KMS-11 (cell line): ENCODE results near the gene XDH.

Source experiments
- H2AFZ ChIP-seq: fragments of 200-600 bp; sonication (generic); 2 replicates; pipeline ENCODE4 v1.6.1; 2016; ENCODE audit warnings: antibody characterized with exemption, mixed run types, low read depth
- H3K27ac ChIP-seq: fragments of 200-600 bp; sonication (generic); 2 replicates; pipeline ENCODE4 v1.6.1; 2016; ENCODE audit warnings: mild to moderate bottlenecking, mixed run types
- H3K27me3 ChIP-seq: fragments of 200-600 bp; sonication (generic); 2 replicates; pipeline ENCODE4 v1.6.1; 2017; ENCODE audit warnings: mild to moderate bottlenecking, low read depth, mixed run types, moderate library complexity; ENCODE audit not compliant: insufficient read depth
- H3K36me3 ChIP-seq: fragments of 200-600 bp; sonication (generic); 2 replicates; pipeline ENCODE4 v1.6.1; 2017; ENCODE audit warnings: mild to moderate bottlenecking, mixed run types; ENCODE audit not compliant: insufficient read depth
- H3K4me1 ChIP-seq: fragments of 200-600 bp; sonication (generic); 2 replicates; pipeline ENCODE4 v1.6.1; 2016; ENCODE audit warnings: mild to moderate bottlenecking, low read depth, mixed run types; ENCODE audit not compliant: poor library complexity, severe bottlenecking
- H3K4me2 ChIP-seq: fragments of 200-600 bp; sonication (generic); 2 replicates; pipeline ENCODE4 v1.7.0; 2016; ENCODE audit warnings: mild to moderate bottlenecking, mixed run types
- H3K4me3 ChIP-seq: fragments of 200-600 bp; sonication (generic); IDR thresholded peaks from 2 replicates; pipeline ENCODE4 v1.6.1; 2017; ENCODE audit warnings: low read depth, low read length, mixed read lengths; ENCODE audit not compliant: insufficient read depth
- H3K79me2 ChIP-seq: fragments of 200-600 bp; sonication (generic); 2 replicates; pipeline ENCODE4 v1.6.1; 2016; ENCODE audit warnings: low read depth, mixed run types; ENCODE audit not compliant: insufficient read depth
- H3K9ac ChIP-seq: fragments of 200-600 bp; sonication (generic); 2 replicates; pipeline ENCODE4 v1.6.1; 2016; ENCODE audit warnings: mild to moderate bottlenecking, mixed run types
- H4K20me1 ChIP-seq: fragments of 200-600 bp; sonication (generic); 2 replicates; pipeline ENCODE4 v1.6.1; 2016; ENCODE audit warnings: mild to moderate bottlenecking, mixed run types; ENCODE audit not compliant: insufficient read depth
- CTCF ChIP-seq: fragments of 200-600 bp; sonication (generic); conservative IDR thresholded peaks from 2 replicates; pipeline ENCODE4 v1.6.1; 2017; ENCODE audit warnings: low read depth, mild to moderate bottlenecking, antibody characterized with exemption, low read length, moderate library complexity, mixed read lengths

The XDH gene

GRCh38 chr2:31440764-31441163 is 26.2 kb upstream of the XDH start:
- Histone ChIP-seq H3K27me3 (no peaks in the 10 kb centered on the region), H3K79me2 (no peaks in the 10 kb centered on the region), H3K4me2 (no peak overlapping the region), H2AFZ (no peak overlapping the region), H3K27ac (no peak overlapping the region), H3K4me3 (no peak overlapping the region), H3K36me3 (no peaks in the 10 kb centered on the region), H4K20me1 (no peaks in the 10 kb centered on the region), H3K4me1 (no peaks in the 10 kb centered on the region), H3K9ac (no peak overlapping the region)
- no peak for TF ChIP-seq CTCF

DNA sequence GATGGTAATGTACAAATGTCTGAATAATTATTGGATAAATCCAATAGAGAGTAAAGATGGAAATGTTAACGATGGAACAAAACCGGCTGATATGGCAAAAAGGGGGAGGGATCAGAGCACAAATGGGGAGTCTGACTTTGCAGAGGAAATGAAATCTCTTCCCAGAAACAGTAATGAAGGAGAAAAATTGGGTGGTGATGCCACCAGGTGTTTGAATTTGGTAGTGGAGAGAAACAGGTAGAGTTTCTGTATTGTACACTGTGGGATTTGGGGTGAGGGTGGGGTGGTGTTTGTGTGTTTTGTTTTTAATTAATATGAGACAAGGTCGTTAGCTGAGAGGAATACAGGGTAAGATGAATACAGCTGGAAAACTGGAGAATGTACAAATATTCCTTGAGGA is 20.4 kb upstream of the XDH start:
- Histone ChIP-seq H3K36me3 (no peaks in the 10 kb centered on the region), H3K4me3 (no peak overlapping the region), H4K20me1 (no peaks in the 10 kb centered on the region), H2AFZ (no peak overlapping the region), H3K4me1 (no peaks in the 10 kb centered on the region), H3K27ac (no peak overlapping the region), H3K4me2 (no peak overlapping the region), H3K79me2 (no peaks in the 10 kb centered on the region), H3K9ac (no peak overlapping the region), H3K27me3 (no peaks in the 10 kb centered on the region)
- peak; percentile 46 for TF ChIP-seq CTCF

- no peak overlapping the region for H3K27ac ChIP-seq
- H3K4me1 ChIP-seq, result no peaks in the 10 kb centered on the region
- H3K4me3 ChIP-seq, result no peak overlapping the region
- H4K20me1 ChIP-seq, result no peaks in the 10 kb centered on the region
- no peak overlapping the region for H3K4me2 ChIP-seq
- no peaks in the 10 kb centered on the region for H3K27me3 ChIP-seq
- no peak overlapping the region for H3K9ac ChIP-seq
- no peaks in the 10 kb centered on the region for H3K79me2 ChIP-seq
- no peak overlapping the region for H2AFZ ChIP-seq
- no peak for TF ChIP-seq CTCF
- no peaks in the 10 kb centered on the region for H3K36me3 ChIP-seq
Measured at GRCh38 chr2:31433541-31433940, 19.0 kb upstream of the XDH start.

DNA sequence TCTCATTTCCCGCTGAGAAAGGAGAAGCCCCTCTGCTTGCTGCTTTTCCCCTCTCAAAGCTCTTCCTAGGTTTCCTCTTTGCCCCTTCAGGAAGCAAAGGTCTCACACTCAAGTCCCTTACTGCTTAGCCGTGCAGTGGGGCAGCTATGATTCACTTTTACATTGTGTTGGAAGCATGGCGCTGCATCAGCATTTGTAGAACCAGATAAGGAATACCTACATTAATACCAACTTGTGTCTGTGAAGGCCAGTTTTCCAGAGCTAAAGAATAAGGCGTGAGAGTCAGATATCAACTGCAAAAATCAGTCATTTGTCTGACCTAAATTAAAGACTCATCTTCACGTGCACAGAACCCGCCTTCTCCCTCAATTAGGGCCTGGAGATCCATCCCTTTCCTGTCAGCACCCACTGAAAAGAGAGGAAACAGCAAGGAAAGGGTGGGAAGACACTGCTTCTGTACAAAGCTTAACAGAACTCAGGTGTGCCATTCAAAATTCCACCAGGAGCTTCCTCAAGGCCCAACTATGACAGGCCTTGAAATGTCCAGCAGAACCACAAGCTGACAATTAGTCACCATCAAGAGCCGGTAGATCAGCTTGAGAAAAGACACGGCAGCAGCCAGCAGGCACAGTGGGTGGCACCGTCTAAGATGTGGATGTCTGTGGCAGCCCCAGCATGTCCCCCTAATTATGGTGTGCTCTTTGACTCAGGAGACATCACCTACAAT is 16.1 kb upstream of the XDH start:
- TF ChIP-seq CTCF, result no peak
- Histone ChIP-seq H3K9ac (no peak overlapping the region), H3K27ac (no peak overlapping the region), H4K20me1 (no peaks in the 10 kb centered on the region), H3K27me3 (no peaks in the 10 kb centered on the region), H3K4me3 (no peak overlapping the region), H3K4me1 (no peaks in the 10 kb centered on the region), H3K36me3 (no peaks in the 10 kb centered on the region), H3K79me2 (no peaks in the 10 kb centered on the region), H3K4me2 (no peak overlapping the region), H2AFZ (no peak overlapping the region)
